BLaER1 treated with 17β-estradiol and CSF1 and Interleukin-3, amounts not matched to agents 10 nM and 100 nM (cell line): ENCODE measurements around the gene PTGIR.

Source experiments
- H3K27ac ChIP-seq, 11 experiments: shearing (Covaris generic); formaldehyde crosslinking; 2 replicates each; pipeline ENCODE4 v1.8.1; 2022
- H3K27me3 ChIP-seq, 11 experiments: shearing (Covaris generic); formaldehyde crosslinking; 2 replicates each; pipeline ENCODE4 v1.8.1; 2022
- H3K36me3 ChIP-seq, 11 experiments: shearing (Covaris generic); formaldehyde crosslinking; 2 replicates each; pipeline ENCODE4 v1.8.1; 2022
- H3K4me1 ChIP-seq, 10 experiments: shearing (Covaris generic); formaldehyde crosslinking; 2 replicates each; pipeline ENCODE4 v1.8.1; 2022
- H3K4me2 ChIP-seq, 11 experiments: shearing (Covaris generic); formaldehyde crosslinking; 2 replicates each; pipeline ENCODE4 v1.8.1; 2022
- H3K4me3 ChIP-seq, 10 experiments: shearing (Covaris generic); formaldehyde crosslinking; 2 replicates each; pipeline ENCODE4 v1.8.1; 2022
- H3K9ac ChIP-seq, 11 experiments: shearing (Covaris generic); formaldehyde crosslinking; 2 replicates each; pipeline ENCODE4 v1.8.1; 2022
- H3K9me3 ChIP-seq, 11 experiments: shearing (Covaris generic); formaldehyde crosslinking; replicated peaks in 1 of 11; 2 replicates each; pipeline ENCODE4 v1.8.1; 2022
- H4K20me1 ChIP-seq, 11 experiments: shearing (Covaris generic); formaldehyde crosslinking; 2 replicates each; pipeline ENCODE4 v1.8.1; 2022
- Cebpa-rat ChIP-seq, 11 experiments: shearing (Covaris generic); IDR thresholded peaks; 2 replicates each; pipeline ENCODE4 v1.8.1; 2022

The PTGIR gene

GRCh38 chr19:46646402-46646801 is 21.5 kb upstream of the PTGIR start:
- peaks cover 0 to 12% (median 0%) of the 10 kb centered on the region in 11 experiments; a peak in 7 of 22 replicates for H3K36me3 ChIP-seq
- H3K4me1 ChIP-seq = peaks cover 0 to 14% (median 0%) of the 10 kb centered on the region in 10 experiments; a peak in 1 of 20 replicates
- H3K9ac ChIP-seq = no peak overlapping the region
- H4K20me1 ChIP-seq = no peaks in the 10 kb centered on the region
- H3K27ac ChIP-seq = no peak overlapping the region
- H3K27me3 ChIP-seq = no peaks in the 10 kb centered on the region
- peaks cover 18 to 38% (median 30%) of the 10 kb centered on the region in 11 experiments for H3K9me3 ChIP-seq
- TF ChIP-seq Cebpa-rat (IDR thresholded peaks at IDR 0.05) = no peak
- no peak overlapping the region for H3K4me2 ChIP-seq
- no peak overlapping the region for H3K4me3 ChIP-seq

- Histone ChIP-seq H3K4me1 (peaks cover 4 to 19% (median 5%) of the 10 kb centered on the region in 10 experiments; a peak in 19 of 20 replicates), H4K20me1 (no peaks in the 10 kb centered on the region), H3K9ac (no peak overlapping the region), H3K9me3 (peaks cover 18 to 38% (median 30%) of the 10 kb centered on the region in 11 experiments), H3K36me3 (peaks cover 0 to 12% (median 0%) of the 10 kb centered on the region in 11 experiments; a peak in 7 of 22 replicates), H3K4me2 (no peak overlapping the region), H3K27me3 (peaks cover 0 to 13% (median 12%) of the 10 kb centered on the region in 11 experiments; a peak in 17 of 22 replicates), H3K4me3 (no peak overlapping the region), H3K27ac (no peak overlapping the region)
- TF ChIP-seq Cebpa-rat (IDR thresholded peaks at IDR 0.05) = no peak
Observed at GRCh38 chr19:46644720-46645119, 19.8 kb upstream of the PTGIR start.

GRCh38 chr19:46640656-46641055 is 15.8 kb upstream of the PTGIR start:
- no peaks in the 10 kb centered on the region; a peak in 2 of 22 replicates for H4K20me1 ChIP-seq
- H3K4me1 ChIP-seq = peaks cover 11 to 32% (median 23%) of the 10 kb centered on the region in 10 experiments; a peak in 19 of 20 replicates
- no peak for TF ChIP-seq Cebpa-rat (IDR thresholded peaks at IDR 0.05)
- H3K4me3 ChIP-seq = no peak overlapping the region
- no peak overlapping the region for H3K27ac ChIP-seq
- no peaks in the 10 kb centered on the region for H3K9me3 ChIP-seq
- H3K4me2 ChIP-seq = no peak overlapping the region
- H3K9ac ChIP-seq = no peak overlapping the region
- peaks cover 19 to 47% (median 43%) of the 10 kb centered on the region in 11 experiments for H3K27me3 ChIP-seq
- no peaks in the 10 kb centered on the region for H3K36me3 ChIP-seq

- Histone ChIP-seq H3K27ac (peak overlapping the region in 8 of 11 experiments; percentile 1 to 75 (median 46); a peak in 12 of 22 replicates), H3K9ac (peak overlapping the region; percentile 54 to 76 (median 71); a peak in 21 of 22 replicates)
Observed at GRCh38 chr19:46639358-46640182, 14.7 kb upstream of the PTGIR start.

GRCh38 chr19:46637224-46637623 is 12.3 kb upstream of the PTGIR start:
- H3K4me1 ChIP-seq = peaks cover 27 to 52% (median 43%) of the 10 kb centered on the region in 10 experiments
- H3K27me3 ChIP-seq = peaks cover 40 to 72% (median 61%) of the 10 kb centered on the region in 11 experiments
- H3K9me3 ChIP-seq = no peaks in the 10 kb centered on the region
- no peak overlapping the region for H3K9ac ChIP-seq
- no peak overlapping the region for H3K27ac ChIP-seq
- H3K4me3 ChIP-seq = no peak overlapping the region
- H4K20me1 ChIP-seq = peaks cover 0 to 4% (median 0%) of the 10 kb centered on the region in 11 experiments; a peak in 3 of 22 replicates
- no peaks in the 10 kb centered on the region for H3K36me3 ChIP-seq
- no peak for TF ChIP-seq Cebpa-rat (IDR thresholded peaks at IDR 0.05)
- no peak overlapping the region for H3K4me2 ChIP-seq

More at GRCh38 chr19:46639358-46640182, 14.7 kb upstream of the PTGIR start:
- peaks cover 15 to 38% (median 30%) of the 10 kb centered on the region in 10 experiments for H3K4me1 ChIP-seq
- H3K4me3 ChIP-seq = peak overlapping the region; percentile 54 to 73 (median 64)
- peak overlapping the region; percentile 96 to 100 (median 99) for H3K4me2 ChIP-seq
- peaks cover 27 to 55% (median 51%) of the 10 kb centered on the region in 11 experiments for H3K27me3 ChIP-seq
- H4K20me1 ChIP-seq = peaks cover 0 to 4% (median 0%) of the 10 kb centered on the region in 11 experiments; a peak in 3 of 22 replicates
- no peaks in the 10 kb centered on the region for H3K36me3 ChIP-seq
- no peaks in the 10 kb centered on the region for H3K9me3 ChIP-seq
- no peak for TF ChIP-seq Cebpa-rat (IDR thresholded peaks at IDR 0.05)

GRCh38 chr19:46635920-46636761 is 11.3 kb upstream of the PTGIR start, which contains the start of gene GNG8:
TSS of gene GNG8 (minus strand) at chr19:46636202. CDS start at chr19:46634682, 1,520 bp downstream.
- H3K4me1 ChIP-seq = peaks cover 31 to 57% (median 46%) of the 10 kb centered on the region in 10 experiments
- H3K27ac ChIP-seq = no peak within 1 kb of the TSS
- H4K20me1 ChIP-seq = peaks cover 0 to 4% (median 0%) of the 10 kb centered on the region in 11 experiments; a peak in 3 of 22 replicates
- peaks cover 40 to 72% (median 61%) of the 10 kb centered on the region in 11 experiments for H3K27me3 ChIP-seq
- peak within 1 kb of the TSS in 10 of 11 experiments; percentile 63 to 84 (median 82); a peak in 21 of 22 replicates for H3K4me2 ChIP-seq
- no peak for TF ChIP-seq Cebpa-rat (IDR thresholded peaks at IDR 0.05)
- H3K36me3 ChIP-seq = no peaks in the 10 kb centered on the region
- H3K9ac ChIP-seq = no peak within 1 kb of the TSS
- no peak within 1 kb of the TSS for H3K4me3 ChIP-seq
- no peaks in the 10 kb centered on the region for H3K9me3 ChIP-seq

- Histone ChIP-seq H4K20me1 (peaks cover 0 to 4% (median 0%) of the 10 kb centered on the region in 11 experiments; a peak in 3 of 22 replicates), H3K4me3 (peak overlapping the region; percentile 34 to 61 (median 50); a peak in 15 of 20 replicates), H3K9me3 (no peaks in the 10 kb centered on the region), H3K4me2 (peak overlapping the region; percentile 63 to 84 (median 81)), H3K9ac (peak overlapping the region in 2 of 11 experiments; percentile 5 to 11; a peak in 1 of 22 replicates), H3K36me3 (no peaks in the 10 kb centered on the region), H3K27me3 (peaks cover 34 to 60% (median 52%) of the 10 kb centered on the region in 11 experiments), H3K27ac (no peak overlapping the region), H3K4me1 (peaks cover 37 to 63% (median 50%) of the 10 kb centered on the region in 10 experiments)
- TF ChIP-seq Cebpa-rat (IDR thresholded peaks at IDR 0.05) = no peak
Observed at GRCh38 chr19:46634656-46635218, 9.8 kb upstream of the PTGIR start.

GRCh38 chr19:46634045-46634655 is 9.3 kb upstream of the PTGIR start:
- H3K9ac ChIP-seq = peak overlapping the region in 7 of 11 experiments; percentile 8 to 56 (median 25); a peak in 11 of 22 replicates
- H3K27me3 ChIP-seq = peaks cover 29 to 54% (median 47%) of the 10 kb centered on the region in 11 experiments
- no peak for TF ChIP-seq Cebpa-rat (IDR thresholded peaks at IDR 0.05)

More at GRCh38 chr19:46634045-46634655, 9.3 kb upstream of the PTGIR start:
- peak overlapping the region; percentile 44 to 63 (median 50); a peak in 19 of 20 replicates for H3K4me3 ChIP-seq
- H3K4me2 ChIP-seq = peak overlapping the region; percentile 84 to 99 (median 91)
- no peak overlapping the region for H3K27ac ChIP-seq
- peaks cover 0 to 4% (median 0%) of the 10 kb centered on the region in 11 experiments; a peak in 3 of 22 replicates for H4K20me1 ChIP-seq
- peaks cover 34 to 63% (median 50%) of the 10 kb centered on the region in 10 experiments for H3K4me1 ChIP-seq
- H3K9me3 ChIP-seq = no peaks in the 10 kb centered on the region
- no peaks in the 10 kb centered on the region for H3K36me3 ChIP-seq
